Upper lobe of left lung (tissue), 6 donors: ENCODE data around the gene DENND5A. TPM values are rescaled to one million over a fixed set of nuclear protein-coding genes. Genes with fewer than 3 reads are reported as not detected.

ENCODE experiments used
- ATAC-seq, 2 donors: fragments of 200-7000 bp; cut with Tn5 transposase; one replicate each; pipeline ENCODE4 v1.9.1; 2022; ENCODE audit warnings: mild to moderate bottlenecking in 2 of 2, moderate library complexity in 2 of 2; ENCODE audit not compliant: low FRiP score in 2 of 2
- DNase-seq, 2 donors: peaks; one replicate each; pipeline ENCODE4 v3.0.0-alpha.2; 2019 to 2020
- H3K27ac ChIP-seq, 4 donors: fragments of 200-600 bp; sonication (generic); one replicate each; pipeline ENCODE4 v1.5.1; 2016 to 2019
- H3K27me3 ChIP-seq, 4 donors: fragments of 200-600 bp; sonication (generic); one replicate each; pipeline ENCODE4 v1.5.1; 2017 to 2019
- H3K36me3 ChIP-seq, 4 donors: fragments of 200-600 bp; sonication (generic); one replicate each; pipeline ENCODE4 v1.5.1; 2016 to 2019
- H3K4me1 ChIP-seq, 4 donors: fragments of 200-600 bp; sonication (generic); one replicate each; pipeline ENCODE4 v1.5.1; 2018 to 2019
- H3K4me3 ChIP-seq, 4 donors: fragments of 200-600 bp; sonication (generic); one replicate each; pipeline ENCODE4 v1.5.1; 2017 to 2019; ENCODE audit warnings: mild to moderate bottlenecking in 2 of 4, moderate library complexity in 1 of 4
- H3K9me3 ChIP-seq, 4 donors: fragments of 200-600 bp; sonication (generic); one replicate each; pipeline ENCODE4 v1.5.1; 2018 to 2019
- CTCF ChIP-seq, 6 experiments: fragments of 450-650 bp in 4 of 6; fragments of 200-600 bp in 2 of 6; sonication (generic) in 2 of 6; IDR thresholded peaks; one replicate each; pipeline ENCODE4 v1.5.1; 2016 to 2019; ENCODE audit warnings: antibody characterized with exemption in 6 of 6
- EP300 ChIP-seq, 4 donors: sonication (generic); formaldehyde crosslinking; IDR thresholded peaks; one replicate each; pipeline ENCODE4 v1.5.1; 2017; ENCODE audit warnings: antibody characterized with exemption in 4 of 4, control low read depth in 2 of 4
- POLR2A ChIP-seq, 4 donors: fragments of 450-650 bp; IDR thresholded peaks; one replicate each; pipeline ENCODE4 v1.5.1; 2016 to 2017; ENCODE audit warnings: antibody characterized with exemption in 4 of 4, mild to moderate bottlenecking in 2 of 4
- POLR2AphosphoS5 ChIP-seq, 2 donors: sonication (generic); formaldehyde crosslinking; IDR thresholded peaks; one replicate each; pipeline ENCODE4 v1.5.1; 2017; ENCODE audit warnings: antibody characterized with exemption in 2 of 2
- WGBS, 2 donors: methylation state at CpG; one replicate each; pipeline ENCODE4 v1.1.5; 2017 to 2018; 5-methylcytosine and 5-hydroxymethylcytosine counted together
- total RNA-seq, 6 donors: library from RNA; depleted of rRNA in 4 of 6; stranded (reverse); fragments of >200 nt in 4 of 6; gene quantifications; one replicate each; pipeline versions ENCODE4 v1.1.0 to v1.2.1, GENCODE V29; 2016 to 2021
- donor health status: DM: no; HTN: no; CAD: no; lungs with moderate emphysema.
- donor health status: DM: no; HTN: yes; CAD: no; lungs with severe emphysema.

The DENND5A gene
- total RNA-seq, 6 donors from 2014 or later = 84.4 to 159 (median 98.8) TPM

GRCh38 chr11:9254416-9254815 is 10.7 kb downstream of the DENND5A start:
- ATAC-seq = no peak
- TF ChIP-seq POLR2A (IDR thresholded peaks at IDR 0.05) (no peak), EP300 (IDR thresholded peaks at IDR 0.05) (no peak), CTCF (IDR thresholded peaks at IDR 0.05) (no peak), POLR2AphosphoS5 (IDR thresholded peaks at IDR 0.05) (no peak)
- Histone ChIP-seq H3K4me1 (peaks cover 8 to 18% (median 12%) of the 10 kb centered on the region in 4 donors), H3K4me3 (no peak overlapping the region), H3K27ac (no peak overlapping the region), H3K9me3 (no peaks in the 10 kb centered on the region), H3K27me3 (no peaks in the 10 kb centered on the region), H3K36me3 (peaks cover 0 to 7% (median 2%) of the 10 kb centered on the region in 4 donors)
- 91 to 94% methylated on average over 3 of the region's 3 CpGs for WGBS, 2 donors
- DNase-seq = no peak

- H3K27me3 ChIP-seq = no peaks in the 10 kb centered on the region
- no peak for ATAC-seq
- no peak for DNase-seq
- H3K4me3 ChIP-seq = no peak overlapping the region
- H3K36me3 ChIP-seq = peaks cover 0 to 7% (median 2%) of the 10 kb centered on the region in 4 donors
- TF ChIP-seq POLR2AphosphoS5 (IDR thresholded peaks at IDR 0.05) (no peak), CTCF (IDR thresholded peaks at IDR 0.05) (no peak), POLR2A (IDR thresholded peaks at IDR 0.05) (no peak)
- no peak overlapping the region for H3K27ac ChIP-seq
- H3K4me1 ChIP-seq = peaks cover 8 to 19% (median 12%) of the 10 kb centered on the region in 4 donors
- H3K9me3 ChIP-seq = no peaks in the 10 kb centered on the region
- 51 to 69% methylated on average over 3 of the region's 3 CpGs for WGBS, 2 donors
Observed at GRCh38 chr11:9253086-9253485, 12.1 kb downstream of the DENND5A start.

GRCh38 chr11:9251311-9251710 is 13.8 kb downstream of the DENND5A start:
- ATAC-seq (no peak), DNase-seq (no peak)
- H3K4me1 ChIP-seq = peaks cover 9 to 23% (median 14%) of the 10 kb centered on the region in 4 donors
- no peak for TF ChIP-seq EP300 (IDR thresholded peaks at IDR 0.05)
- TF ChIP-seq POLR2AphosphoS5 (IDR thresholded peaks at IDR 0.05) = no peak
- no peak for TF ChIP-seq CTCF (IDR thresholded peaks at IDR 0.05)
- TF ChIP-seq POLR2A (IDR thresholded peaks at IDR 0.05) = no peak
- no peak overlapping the region for H3K27ac ChIP-seq
- H3K27me3 ChIP-seq = no peaks in the 10 kb centered on the region
- no peaks in the 10 kb centered on the region for H3K9me3 ChIP-seq
- H3K36me3 ChIP-seq = peaks cover 0 to 7% (median 2%) of the 10 kb centered on the region in 4 donors
- H3K4me3 ChIP-seq = no peak overlapping the region
- 77 to 78% methylated on average over 3 of the region's 3 CpGs for WGBS, 2 donors

GRCh38 chr11:9250139-9250582 is 15.0 kb downstream of the DENND5A start:
- 28 to 36% methylated on average over 2 of the region's 2 CpGs for WGBS, 2 donors
- DNase-seq = no peak

More at GRCh38 chr11:9250139-9250582, 15.0 kb downstream of the DENND5A start:
- H3K4me1 ChIP-seq = peaks cover 9 to 23% (median 14%) of the 10 kb centered on the region in 4 donors
- TF ChIP-seq POLR2A (IDR thresholded peaks at IDR 0.05) = no peak
- no peak for TF ChIP-seq CTCF (IDR thresholded peaks at IDR 0.05)
- TF ChIP-seq EP300 (IDR thresholded peaks at IDR 0.05) = no peak
- TF ChIP-seq POLR2AphosphoS5 (IDR thresholded peaks at IDR 0.05) = no peak
- peaks cover 0 to 6% (median under 1%) of the 10 kb centered on the region in 4 donors for H3K36me3 ChIP-seq
- no peak overlapping the region for H3K27ac ChIP-seq
- no peaks in the 10 kb centered on the region for H3K27me3 ChIP-seq
- no peak overlapping the region for H3K4me3 ChIP-seq
- H3K9me3 ChIP-seq = no peaks in the 10 kb centered on the region
- ATAC-seq = no peak
